ENCODE measurements around the gene LIN28A. TPM values are rescaled to one million over a fixed set of nuclear protein-coding genes. Genes with fewer than 3 reads are reported as not detected.

LIN28A gene
- total and polyA plus RNA-seq, 10 of the 15 experiments (the other 5 are each of a cell fraction or from before 2014, with no cell fraction given): 0.13 to 0.59 (median 0.30) TPM; not detected in 7

GRCh38 chr1:26405281-26405915 lies 5.2 kb upstream of the LIN28A start:
- TF ChIP-seq LARP7 (IDR thresholded peaks at IDR 0.05) (no peak), BRCA1 (IDR thresholded peaks at IDR 0.05; ENCODE audit: low read depth, low read length) (no peak)

GRCh38 chr1:26408604-26409003 lies 2.0 kb upstream of the LIN28A start:
- H3K27ac ChIP-seq (ENCODE audit: control insufficient read depth, insufficient read depth): no peak overlapping the region
- ChIA-PET POLR2A (no interaction called here), CTCF (interaction anchor here (0.7 to 5.1 kb wide), 3 partner anchors 8 to 124 kb away, joined by 3 to 35 read pairs (median 5); no protein-coding TSS in a partner anchor), RAD21 (ENCODE audit: unreplicated experiment) (interaction anchor here (1.0 kb wide), 1 partner anchor 30 kb away, joined by 3 read pairs; no protein-coding TSS in a partner anchor), SMC1A (ENCODE audit: uncharacterized antibody, unreplicated experiment) (interaction anchor here (0.7 to 1.0 kb wide), 2 partner anchors 9 to 30 kb away, joined by 3 to 4 read pairs; no protein-coding TSS in a partner anchor)
- H3K4me2 ChIP-seq (ENCODE audit: control insufficient read depth, insufficient read depth): no peak overlapping the region
- FAIRE-seq: peak; percentile 41
- no peak overlapping the region for H3K4me3 ChIP-seq
- peaks cover 8 to 10% of the 10 kb centered on the region in 2 experiments for H3K27me3 ChIP-seq (replicated peaks in 1 of 2; ENCODE audit: control insufficient read depth in 2 of 2, insufficient read depth in 2 of 2, low read length in 1 of 2)
- H3K9me3 ChIP-seq (replicated peaks; ENCODE audit: control insufficient read depth, insufficient read depth, low read length): no peaks in the 10 kb centered on the region
- no peak for DNase-seq (ENCODE audit: low read depth, low spot score)
- in situ Hi-C loops (cut with MboI): no loop called here
- no peaks in the 10 kb centered on the region for H3K4me1 ChIP-seq (ENCODE audit: control insufficient read depth, insufficient read depth, low read length)
- no peaks in the 10 kb centered on the region for H3K36me3 ChIP-seq (ENCODE audit: control insufficient read depth in 2 of 2, insufficient read depth in 2 of 2, low read length in 1 of 2)
- no peak overlapping the region for H3K9ac ChIP-seq (ENCODE audit: control insufficient read depth, insufficient read depth, low read length)
- no peaks in the 10 kb centered on the region for H3K79me2 ChIP-seq (ENCODE audit: control insufficient read depth, insufficient read depth, low read length)
- BruUV-seq (replicated peaks): no TSS peak
- peak; percentile 78 for ATAC-seq
- intact Hi-C loops (cut with micrococcal nuclease; ENCODE audit: unreplicated experiment): no loop called here
- H2AFZ ChIP-seq (ENCODE audit: control insufficient read depth, low read depth, low read length): no peak overlapping the region
- no peaks in the 10 kb centered on the region for H4K20me1 ChIP-seq (ENCODE audit: control insufficient read depth, insufficient read depth)
- 46% methylated on average over 12 of the region's 12 CpGs for WGBS (ENCODE audit: insufficient coverage, insufficient replicate concordance, low lambda C conversion rate, missing lambda C conversion rate)
- TF ChIP-seq ZBTB40 (IDR thresholded peaks at IDR 0.05; ENCODE audit: borderline replicate concordance) (peak; percentile 91), POLR2A (IDR thresholded peaks at IDR 0.05; ENCODE audit: low read depth, low read length) (no peak), IKZF1 (conservative IDR thresholded peaks at IDR 0.05) (no peak), TBL1XR1 (IDR thresholded peaks at IDR 0.05; ENCODE audit: low read depth, low read length) (no peak), RUNX3 (IDR thresholded peaks at IDR 0.05; ENCODE audit: low read length) (peak; percentile 28; the same call in 1 of the 2 replicates), PAX5 (IDR thresholded peaks at IDR 0.05; ENCODE audit: borderline replicate concordance, low read depth, low read length) (peak; percentile 84), E2F8 (IDR thresholded peaks at IDR 0.05; ENCODE audit: low read depth, partially characterized antibody) (peak; percentile 84)

More at GRCh38 chr1:26405281-26405915, 5.2 kb upstream of the LIN28A start:
- H3K4me2 ChIP-seq (ENCODE audit: control insufficient read depth, insufficient read depth): no peak overlapping the region
- no peaks in the 10 kb centered on the region for H3K36me3 ChIP-seq (ENCODE audit: control insufficient read depth in 2 of 2, insufficient read depth in 2 of 2, low read length in 1 of 2)
- CTCF ChIA-PET: interaction anchor here (1.4 to 5.1 kb wide), 3 partner anchors 10 to 41 kb away, joined by 5 to 35 read pairs (median 5); no protein-coding TSS in a partner anchor
- intact Hi-C loops (cut with micrococcal nuclease; ENCODE audit: unreplicated experiment): no loop called here
- H3K4me1 ChIP-seq (ENCODE audit: control insufficient read depth, insufficient read depth, low read length): no peaks in the 10 kb centered on the region
- BruUV-seq (replicated peaks): no TSS peak
- DNase-seq (ENCODE audit: low read depth, low spot score): no peak
- POLR2A ChIA-PET: interaction anchor here (0.6 kb wide), 1 partner anchor 117 kb away, joined by 5 read pairs; no protein-coding TSS in a partner anchor
- in situ Hi-C loops (cut with MboI): no loop called here
- 26% methylated on average over 7 of the region's 7 CpGs for WGBS (ENCODE audit: insufficient coverage, insufficient replicate concordance, low lambda C conversion rate, missing lambda C conversion rate)
- no peak overlapping the region for H3K4me3 ChIP-seq
- no peak overlapping the region for H3K27ac ChIP-seq (ENCODE audit: control insufficient read depth, insufficient read depth)
- SMC1A ChIA-PET (ENCODE audit: uncharacterized antibody, unreplicated experiment): interaction anchor here (0.5 kb wide), 1 partner anchor 292 kb away, joined by 3 read pairs; no protein-coding TSS in a partner anchor
- no peaks in the 10 kb centered on the region for H4K20me1 ChIP-seq (ENCODE audit: control insufficient read depth, insufficient read depth)
- H2AFZ ChIP-seq (ENCODE audit: control insufficient read depth, low read depth, low read length): no peak overlapping the region
- ATAC-seq: no peak
- no peaks in the 10 kb centered on the region for H3K9me3 ChIP-seq (replicated peaks; ENCODE audit: control insufficient read depth, insufficient read depth, low read length)
- no peak overlapping the region for H3K9ac ChIP-seq (ENCODE audit: control insufficient read depth, insufficient read depth, low read length)
- no peak for FAIRE-seq
- RAD21 ChIA-PET (ENCODE audit: unreplicated experiment): interaction anchor here (0.9 kb wide), 1 partner anchor 12 kb away, joined by 3 read pairs; no protein-coding TSS in a partner anchor
- no peaks in the 10 kb centered on the region for H3K79me2 ChIP-seq (ENCODE audit: control insufficient read depth, insufficient read depth, low read length)
- peaks cover 0 to 4% of the 10 kb centered on the region in 2 experiments; a peak in 1 of 4 replicates for H3K27me3 ChIP-seq (replicated peaks in 1 of 2; ENCODE audit: control insufficient read depth in 2 of 2, insufficient read depth in 2 of 2, low read length in 1 of 2)
